Keratinocyte (primary cell): Measurements from ENCODE around the gene RPS18. TPM values are rescaled to one million over a fixed set of nuclear protein-coding genes. Genes with fewer than 3 reads are reported as not detected.

Experiments
- DNase-seq: peaks from one replicate; pipeline ENCODE4 v3.0.0-alpha.2; 2011; ENCODE audit warnings: low read depth, missing footprints, low spot score
- FAIRE-seq: peaks from 2 replicates; lab custom pipeline; 2011; peaks lifted over from hg19 to GRCh38; lab: Jason Lieb, UNC
- H2AFZ ChIP-seq: 2 replicates; pipeline ENCODE4 v1.6.0; 2012; ENCODE audit warnings: low read length, control low read depth, inconsistent platforms; ENCODE audit not compliant: control insufficient read depth
- H3K27ac ChIP-seq: 2 replicates; pipeline ENCODE4 v1.5.1; 2011; ENCODE audit warnings: low read length; ENCODE audit not compliant: control insufficient read depth, insufficient read depth
- H3K27me3 ChIP-seq: 3 replicates; pipeline ENCODE4 v1.6.0; 2011; ENCODE audit warnings: low read length; ENCODE audit not compliant: control insufficient read depth, insufficient read depth; ENCODE audit errors: extremely low read depth
- H3K36me3 ChIP-seq, 2 experiments: 2 replicates in 1 of 2; 3 replicates in 1 of 2; pipeline ENCODE4 v1.5.1; 2011; ENCODE audit warnings: low read length in 2 of 2, mild to moderate bottlenecking in 1 of 2; ENCODE audit not compliant: control insufficient read depth in 2 of 2, insufficient read depth in 2 of 2; ENCODE audit errors: extremely low read depth in 1 of 2
- H3K4me1 ChIP-seq: 3 replicates; pipeline ENCODE4 v1.5.1; 2011; ENCODE audit warnings: low read length; ENCODE audit not compliant: control insufficient read depth, insufficient read depth; ENCODE audit errors: extremely low read depth
- H3K4me2 ChIP-seq: 3 replicates; pipeline ENCODE4 v1.6.0; 2011; ENCODE audit warnings: low read depth, low read length; ENCODE audit not compliant: control insufficient read depth, insufficient read depth; ENCODE audit errors: extremely low read depth
- H3K4me3 ChIP-seq, 3 experiments: fragments of 200-600 bp in 1 of 3; sonication (generic) in 1 of 3; 2 replicates in 2 of 3; 3 replicates in 1 of 3; pipeline ENCODE4 v1.5.1; 2011 to 2016; ENCODE audit warnings: low read length in 3 of 3, mild to moderate bottlenecking in 3 of 3, control low read depth in 2 of 3, inconsistent platforms in 1 of 3, low read depth in 1 of 3, mixed read lengths in 1 of 3, mixed run types in 1 of 3, moderate library complexity in 1 of 3; ENCODE audit not compliant: control insufficient read depth in 2 of 3, insufficient read depth in 2 of 3; ENCODE audit errors: extremely low read depth in 1 of 3
- H3K79me2 ChIP-seq: 2 replicates; pipeline ENCODE4 v1.6.0; 2012; ENCODE audit warnings: low read length; ENCODE audit not compliant: control insufficient read depth, insufficient read depth
- H3K9ac ChIP-seq: 3 replicates; pipeline ENCODE4 v1.6.0; 2011; ENCODE audit warnings: low read length; ENCODE audit not compliant: control insufficient read depth, insufficient read depth; ENCODE audit errors: extremely low read depth
- H3K9me1 ChIP-seq: 3 replicates; pipeline ENCODE4 v1.6.0; 2011; ENCODE audit warnings: low read length; ENCODE audit not compliant: control insufficient read depth, insufficient read depth; ENCODE audit errors: extremely low read depth
- H3K9me3 ChIP-seq: 2 replicates; pipeline ENCODE4 v1.5.1; 2012; ENCODE audit warnings: low read depth, low read length; ENCODE audit not compliant: control insufficient read depth
- H4K20me1 ChIP-seq: 3 replicates; pipeline ENCODE4 v1.6.0; 2011; ENCODE audit warnings: low read length; ENCODE audit not compliant: control insufficient read depth, insufficient read depth; ENCODE audit errors: extremely low read depth
- EZH2 ChIP-seq: IDR thresholded peaks from one replicate; pipeline ENCODE4 v1.6.1; 2012; ENCODE audit warnings: inconsistent platforms, mild to moderate bottlenecking, low read length, moderate library complexity
- dilution Hi-C: fragments of 300-500 bp; cut with MboI; formaldehyde crosslinking; loops from one replicate; pipeline ENCODE4 v1.7.0; 2020; ENCODE audit warnings: low sequenced_read_pairs; ENCODE audit not compliant: extremely low pct_ligation_motif_present
- polyA plus RNA-seq, 5 experiments: library from polyadenylated mRNA; depleted of rRNA in 3 of 5; stranded (reverse) in 3 of 5; stranded (forward) in 1 of 5; unstranded in 1 of 5; fragments of >200 nt; gene quantifications; 1 replicate in 1 of 5; 2 replicates in 3 of 5; 3 replicates in 1 of 5; pipeline versions ENCODE4 v1.2.1 to v1.2.3, GENCODE V29; 2011 to 2012; ENCODE audit warnings: missing spikeins in 2 of 5, low read depth in 1 of 5, low replicate concordance in 1 of 5
- TF ChIP-seq, protein P1 (sequence below), 3 experiments: IDR thresholded peaks in 1 of 3; conservative IDR thresholded peaks in 1 of 3; optimal IDR thresholded peaks in 1 of 3; 2 replicates in 2 of 3; 3 replicates in 1 of 3; pipeline versions ENCODE3 to v1.5.1; 2011; ENCODE audit warnings: low read length in 3 of 3, mild to moderate bottlenecking in 3 of 3, moderate library complexity in 2 of 3, control low read depth in 1 of 3, inconsistent platforms in 1 of 3; ENCODE audit not compliant: insufficient read depth in 2 of 3; ENCODE audit errors: extremely low read depth in 1 of 3

The RPS18 gene
- polyA plus RNA-seq, 1 donor (not counting 4 experiments of a cell fraction or from before 2014, with no cell fraction given) = 6,374 TPM

DNA sequence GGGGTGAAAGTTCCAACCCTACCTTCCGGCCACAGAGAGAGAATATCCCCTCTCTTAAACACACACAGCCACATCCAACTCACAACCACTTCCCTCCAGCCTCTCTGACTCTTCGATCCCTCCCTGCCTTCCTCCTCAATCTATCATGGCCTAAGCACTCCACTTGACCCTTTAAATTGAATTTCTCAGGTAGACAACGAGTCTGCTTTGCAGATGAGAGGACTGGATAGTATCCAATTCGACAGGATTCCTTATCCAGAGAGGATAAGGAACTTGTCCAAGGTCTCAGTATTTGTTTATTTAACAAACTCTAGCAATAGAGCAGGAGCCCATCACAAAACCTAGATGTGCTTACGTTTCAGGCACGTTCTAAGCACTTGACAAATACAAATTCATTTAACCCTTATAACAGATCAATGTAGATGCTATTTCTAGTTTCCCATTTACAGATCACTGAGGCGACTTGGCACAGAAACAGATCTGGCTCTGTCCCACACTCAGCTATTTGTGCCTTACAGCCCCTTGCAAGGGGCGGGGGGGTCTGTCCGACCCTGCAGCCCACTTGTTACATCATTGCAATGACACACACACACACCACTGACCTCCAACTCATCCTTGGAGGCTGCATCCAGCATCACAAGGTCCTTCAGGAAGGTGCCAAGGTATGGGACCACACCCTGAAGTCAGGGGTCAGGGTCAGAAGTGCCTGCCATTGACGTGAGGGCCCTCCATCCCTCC lies 22.4 kb downstream of the RPS18 start:
- dilution Hi-C loops = no loop called here
- Histone ChIP-seq H3K9me1 (no peaks in the 10 kb centered on the region), H3K9ac (no peak overlapping the region), H3K9me3 (no peaks in the 10 kb centered on the region), H4K20me1 (no peaks in the 10 kb centered on the region), H2AFZ (no peak overlapping the region), H3K36me3 (peaks cover 26 to 34% of the 10 kb centered on the region in 2 experiments), H3K27ac (no peak overlapping the region), H3K4me1 (peaks cover 24% of the 10 kb centered on the region), H3K4me2 (no peak overlapping the region), H3K27me3 (no peaks in the 10 kb centered on the region), H3K79me2 (peaks cover 29% of the 10 kb centered on the region), H3K4me3 (no peak overlapping the region)
- no peak for FAIRE-seq
- no peak for DNase-seq
- TF ChIP-seq EZH2 = no peak
- TF ChIP-seq, protein P1, sequence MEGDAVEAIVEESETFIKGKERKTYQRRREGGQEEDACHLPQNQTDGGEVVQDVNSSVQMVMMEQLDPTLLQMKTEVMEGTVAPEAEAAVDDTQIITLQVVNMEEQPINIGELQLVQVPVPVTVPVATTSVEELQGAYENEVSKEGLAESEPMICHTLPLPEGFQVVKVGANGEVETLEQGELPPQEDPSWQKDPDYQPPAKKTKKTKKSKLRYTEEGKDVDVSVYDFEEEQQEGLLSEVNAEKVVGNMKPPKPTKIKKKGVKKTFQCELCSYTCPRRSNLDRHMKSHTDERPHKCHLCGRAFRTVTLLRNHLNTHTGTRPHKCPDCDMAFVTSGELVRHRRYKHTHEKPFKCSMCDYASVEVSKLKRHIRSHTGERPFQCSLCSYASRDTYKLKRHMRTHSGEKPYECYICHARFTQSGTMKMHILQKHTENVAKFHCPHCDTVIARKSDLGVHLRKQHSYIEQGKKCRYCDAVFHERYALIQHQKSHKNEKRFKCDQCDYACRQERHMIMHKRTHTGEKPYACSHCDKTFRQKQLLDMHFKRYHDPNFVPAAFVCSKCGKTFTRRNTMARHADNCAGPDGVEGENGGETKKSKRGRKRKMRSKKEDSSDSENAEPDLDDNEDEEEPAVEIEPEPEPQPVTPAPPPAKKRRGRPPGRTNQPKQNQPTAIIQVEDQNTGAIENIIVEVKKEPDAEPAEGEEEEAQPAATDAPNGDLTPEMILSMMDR (optimal IDR thresholded peaks at IDR 0.05 in 1 of 3, IDR thresholded peaks at IDR 0.05 in 1 of 3, conservative IDR thresholded peaks at IDR 0.05 in 1 of 3; ENCODE audit: extremely low read depth in 1 of 3, insufficient read depth in 2 of 3, low read length in 3 of 3) = no peak

- no peak for DNase-seq
- Histone ChIP-seq H4K20me1 (no peaks in the 10 kb centered on the region), H2AFZ (no peak overlapping the region), H3K9me1 (no peaks in the 10 kb centered on the region), H3K9me3 (no peaks in the 10 kb centered on the region), H3K4me3 (no peak overlapping the region), H3K4me2 (no peak overlapping the region), H3K9ac (no peak overlapping the region), H3K27ac (no peak overlapping the region), H3K27me3 (no peaks in the 10 kb centered on the region), H3K4me1 (peaks cover 18% of the 10 kb centered on the region), H3K36me3 (peaks cover 26 to 33% of the 10 kb centered on the region in 2 experiments), H3K79me2 (peaks cover 19% of the 10 kb centered on the region)
- dilution Hi-C loops = no loop called here
- FAIRE-seq = no peak
- TF ChIP-seq EZH2 = no peak
- TF ChIP-seq, protein P1 (optimal IDR thresholded peaks at IDR 0.05 in 1 of 3, IDR thresholded peaks at IDR 0.05 in 1 of 3, conservative IDR thresholded peaks at IDR 0.05 in 1 of 3; ENCODE audit: extremely low read depth in 1 of 3, insufficient read depth in 2 of 3, low read length in 3 of 3) = no peak
Observed at GRCh38 chr6:33295621-33296369, 23.9 kb downstream of the RPS18 start.
